RPMI7951 (cell line): ENCODE data around the gene VWA8. TPM values are rescaled to one million over a fixed set of nuclear protein-coding genes. Genes with fewer than 3 reads are reported as not detected.
"Not testable (repeated sequence)": the region's sequence is repeated elsewhere in the genome, so short reads cannot be mapped to it uniquely, and the experiment has no call there.

Source experiments
- DNase-seq: peaks from one replicate; pipeline ENCODE4 v3.0.0-alpha.2; 2012; ENCODE audit warnings: low read depth
- total RNA-seq: library from RNA; depleted of rRNA; stranded (reverse); fragments of >200 nt; shearing (Covaris generic); gene quantifications from 2 replicates; pipeline ENCODE4 v1.2.3, GENCODE V29; 2014

VWA8 gene
- total RNA-seq, 1 experiment from 2014 or later, result 8.5 TPM

GRCh38 chr13:41966671-41967070 lies 5.8 kb upstream of the VWA8 start:
- DNase-seq, result no peak

- DNase-seq, result no peak
Observed at GRCh38 chr13:41962994-41963393, 2.1 kb upstream of the VWA8 start.

GRCh38 chr13:41961466-41961760 lies 504 bp upstream of the VWA8 start:
- no peak for DNase-seq

GRCh38 chr13:41960211-41960636 lies 685 bp downstream of the VWA8 start:
- peak; percentile 18 for DNase-seq

- no peak for DNase-seq
Observed at GRCh38 chr13:41956272-41956671, 4.6 kb downstream of the VWA8 start.

GRCh38 chr13:41955605-41956004 lies 5.3 kb downstream of the VWA8 start:
- peak; percentile 32 for DNase-seq

- no peak for DNase-seq
Observed at GRCh38 chr13:41954226-41954625, 6.7 kb downstream of the VWA8 start.

GRCh38 chr13:41952749-41953148 lies 8.2 kb downstream of the VWA8 start:
- DNase-seq, result no peak

GRCh38 chr13:41949104-41949503 lies 11.8 kb downstream of the VWA8 start:
- DNase-seq, result not testable (repeated sequence)

- DNase-seq, result no peak
Observed at GRCh38 chr13:41945926-41946325, 15.0 kb downstream of the VWA8 start.

- no peak for DNase-seq
Observed at GRCh38 chr13:41944635-41945397, 16.1 kb downstream of the VWA8 start.

GRCh38 chr13:41944229-41944628 lies 16.7 kb downstream of the VWA8 start:
- DNase-seq, result no peak

GRCh38 chr13:41942462-41943094 lies 18.3 kb downstream of the VWA8 start:
- DNase-seq, result peak; percentile 48

- DNase-seq, result no peak
Observed at GRCh38 chr13:41941174-41941573, 19.7 kb downstream of the VWA8 start.

GRCh38 chr13:41939398-41939797 lies 21.5 kb downstream of the VWA8 start:
- no peak for DNase-seq

- no peak for DNase-seq
Observed at GRCh38 chr13:41938918-41939317, 22.0 kb downstream of the VWA8 start.

GRCh38 chr13:41937388-41937787 lies 23.5 kb downstream of the VWA8 start:
- no peak for DNase-seq

- DNase-seq, result no peak
Observed at GRCh38 chr13:41935501-41935900, 25.4 kb downstream of the VWA8 start.

GRCh38 chr13:41934994-41935393 lies 25.9 kb downstream of the VWA8 start:
- DNase-seq, result no peak

- DNase-seq, result no peak
Observed at GRCh38 chr13:41934120-41934519, 26.8 kb downstream of the VWA8 start.

- peak; percentile 14 for DNase-seq
Observed at GRCh38 chr13:41931337-41931736, 29.6 kb downstream of the VWA8 start.

GRCh38 chr13:41930154-41930553 lies 30.8 kb downstream of the VWA8 start:
- DNase-seq, result no peak

- DNase-seq, result no peak
Observed at GRCh38 chr13:41928323-41928722, 32.6 kb downstream of the VWA8 start.

GRCh38 chr13:41925014-41925413 lies 35.9 kb downstream of the VWA8 start:
- no peak for DNase-seq
